Activated naive CD8-positive, alpha-beta T cell treated with anti-CD3 and anti-CD28 coated beads, Interleukin-2, amount 50 U/mL, for 16 hours (primary cell): Measurements from ENCODE around the gene SLC35B4.

Experiments used
- DNase-seq: peaks from one replicate; pipeline ENCODE4 v3.0.0-alpha.2; 2020; ENCODE audit warnings: low read depth, low spot score

SLC35B4 gene

GRCh38 chr7:134293002-134293740 is 23.6 kb downstream of the SLC35B4 start:
- DNase-seq: no peak

GRCh38 chr7:134290286-134290685 is 26.4 kb downstream of the SLC35B4 start:
- DNase-seq: no peak

GRCh38 chr7:134289841-134290240 is 26.9 kb downstream of the SLC35B4 start:
- DNase-seq: no peak

- DNase-seq: no peak
Observed at GRCh38 chr7:134289423-134289822, 27.3 kb downstream of the SLC35B4 start.

- DNase-seq: no peak
Observed at GRCh38 chr7:134287916-134288659, 28.6 kb downstream of the SLC35B4 start.

GRCh38 chr7:134284952-134285351 is 31.8 kb downstream of the SLC35B4 start:
- DNase-seq: no peak

GRCh38 chr7:134284011-134284410 is 32.7 kb downstream of the SLC35B4 start:
- no peak for DNase-seq

GRCh38 chr7:134280508-134280907 is 36.2 kb downstream of the SLC35B4 start:
- DNase-seq: no peak

GRCh38 chr7:134279898-134280297 is 36.8 kb downstream of the SLC35B4 start:
- no peak for DNase-seq

GRCh38 chr7:134279336-134279735 is 37.4 kb downstream of the SLC35B4 start:
- DNase-seq: no peak

GRCh38 chr7:134278502-134279153 is 38.1 kb downstream of the SLC35B4 start:
- no peak for DNase-seq

- no peak for DNase-seq
Observed at GRCh38 chr7:134276951-134277350, 39.8 kb downstream of the SLC35B4 start.

GRCh38 chr7:134262322-134262721 is 54.4 kb downstream of the SLC35B4 start:
- DNase-seq: no peak

- no peak for DNase-seq
Observed at GRCh38 chr7:134255814-134256213, 60.9 kb downstream of the SLC35B4 start.

- no peak for DNase-seq
Observed at GRCh38 chr7:134254311-134254710, 62.4 kb downstream of the SLC35B4 start.

- DNase-seq: no peak
Observed at GRCh38 chr7:134248196-134248595, 68.5 kb downstream of the SLC35B4 start.

- no peak for DNase-seq
Observed at GRCh38 chr7:134246761-134247160, 70.0 kb downstream of the SLC35B4 start.

- DNase-seq: no peak
Observed at GRCh38 chr7:134246347-134246746, 70.4 kb downstream of the SLC35B4 start.

- DNase-seq: no peak
Observed at GRCh38 chr7:134245253-134245652, 71.5 kb downstream of the SLC35B4 start.
